ENCODE data around the gene TADA3. TPM values are rescaled to one million over a fixed set of nuclear protein-coding genes. Genes with fewer than 3 reads are reported as not detected.
A peak's percentile ranks its signal among the peaks of the same experiment; 100 is the strongest.

Gene TADA3
- total and polyA plus RNA-seq, 2 of the 4 experiments (the other 2 are of a cell fraction), result 68.0 to 83.0 TPM

- Histone ChIP-seq H3K4me1 (ENCODE audit: control insufficient read depth, insufficient read depth, low read length) (peaks cover 9% of the 10 kb centered on the region), H3K4me2 (ENCODE audit: low read depth, low read length) (no peak overlapping the region), H3K79me1 (ENCODE audit: low read depth in 1 of 2, low read length in 2 of 2) (peaks cover 25 to 27% of the 10 kb centered on the region in 2 experiments), H4K8ac (ENCODE audit: low read depth in 2 of 2, low read length in 2 of 2) (no peak overlapping the region), H2AFZ (replicated peaks; ENCODE audit: low read length, poor library complexity) (no peak overlapping the region), H3K18ac (ENCODE audit: low read depth, low read length) (no peak overlapping the region), H4K20me1 (ENCODE audit: insufficient read depth, low read length) (no peaks in the 10 kb centered on the region), H3K4ac (ENCODE audit: low read depth, low read length) (no peak overlapping the region), H3K9me3 (ENCODE audit: control insufficient read depth, insufficient read depth, low read length) (no peaks in the 10 kb centered on the region), H2BK5ac (ENCODE audit: low read depth, low read length, poor library complexity, severe bottlenecking) (no peak overlapping the region), H3K27ac (ENCODE audit: insufficient read depth, low read length) (no peak overlapping the region), H3K23ac (ENCODE audit: low read depth, low read length) (no peak overlapping the region), H2BK20ac (ENCODE audit: low read depth, low read length) (no peak overlapping the region), H3K4me3 (ENCODE audit: insufficient read depth, low read depth, low read length) (no peak overlapping the region), H4K5ac (ENCODE audit: low read depth, low read length) (no peak overlapping the region), H3K14ac (replicated peaks; ENCODE audit: low read depth, low read length) (no peak overlapping the region), H2AK9ac (replicated peaks; ENCODE audit: low read depth, low read length, poor library complexity) (peak overlapping the region; percentile 34), H3K27me3 (ENCODE audit: control insufficient read depth, insufficient read depth, low read length) (no peaks in the 10 kb centered on the region), H2BK120ac (ENCODE audit: low read depth, low read length) (no peak overlapping the region), H2AK5ac (ENCODE audit: low read depth, low read length) (no peak overlapping the region), H4K91ac (ENCODE audit: insufficient read depth, low read depth, low read length) (no peak overlapping the region), H3K56ac (ENCODE audit: extremely low read depth, insufficient read depth, low read length) (no peak overlapping the region), H3K9me1 (ENCODE audit: insufficient read depth, low read length) (peaks cover 15% of the 10 kb centered on the region), H2BK15ac (ENCODE audit: low read depth, low read length) (no peak overlapping the region), H3K36me3 (ENCODE audit: control insufficient read depth, insufficient read depth, low read length) (peaks cover 46% of the 10 kb centered on the region), H3K9ac (ENCODE audit: low read depth, low read length) (no peak overlapping the region)
- dilution Hi-C loops (cut with HindIII; ENCODE audit: low sequenced_read_pairs, unreplicated experiment), result no loop called here
- DNase-seq (no peak), ATAC-seq (ENCODE audit: low read depth) (no peak)
- TF ChIP-seq CTCF (conservative IDR thresholded peaks at IDR 0.05; ENCODE audit: low read depth, low read length) (0 out of 2 replicates have a peak, but pooled peaks have one; percentile 34), NFE2L2 (IDR thresholded peaks at IDR 0.05; ENCODE audit: low read depth, low read length) (no peak), POLR2A (IDR thresholded peaks at IDR 0.05; ENCODE audit: low read depth, low read length) (no peak), RCOR1 (IDR thresholded peaks at IDR 0.05; ENCODE audit: insufficient replicate concordance, low read length) (no peak), RAD21 (IDR thresholded peaks at IDR 0.05; ENCODE audit: low read length) (no peak)
- BruUV-seq (replicated peaks), result no TSS peak
- intact Hi-C loops (cut with micrococcal nuclease), result no loop called here
- 96% methylated on average over 4 of the region's 13 CpGs; no CpG with 5 or more reads in 1 of the 2 experiments for WGBS, 2 experiments (ENCODE audit: extremely low coverage in 2 of 2, insufficient read length in 1 of 2)
- ChIA-PET POLR2A (ENCODE audit: unreplicated experiment) (no interaction called here), CTCF (no interaction called here)
- in situ Hi-C loops (cut with MboI; ENCODE audit: low sequenced_read_pairs), result no loop called here
Observed at GRCh38 chr3:9786825-9787669, 5.2 kb downstream of the TADA3 start.

Measured in IMR-90 (cell line).